ENCODE data around the gene LAMC2.

The LAMC2 gene

GRCh38 chr1:183218027-183218618, 32.1 kb downstream of the LAMC2 start:
- TF ChIP-seq, protein P1, sequence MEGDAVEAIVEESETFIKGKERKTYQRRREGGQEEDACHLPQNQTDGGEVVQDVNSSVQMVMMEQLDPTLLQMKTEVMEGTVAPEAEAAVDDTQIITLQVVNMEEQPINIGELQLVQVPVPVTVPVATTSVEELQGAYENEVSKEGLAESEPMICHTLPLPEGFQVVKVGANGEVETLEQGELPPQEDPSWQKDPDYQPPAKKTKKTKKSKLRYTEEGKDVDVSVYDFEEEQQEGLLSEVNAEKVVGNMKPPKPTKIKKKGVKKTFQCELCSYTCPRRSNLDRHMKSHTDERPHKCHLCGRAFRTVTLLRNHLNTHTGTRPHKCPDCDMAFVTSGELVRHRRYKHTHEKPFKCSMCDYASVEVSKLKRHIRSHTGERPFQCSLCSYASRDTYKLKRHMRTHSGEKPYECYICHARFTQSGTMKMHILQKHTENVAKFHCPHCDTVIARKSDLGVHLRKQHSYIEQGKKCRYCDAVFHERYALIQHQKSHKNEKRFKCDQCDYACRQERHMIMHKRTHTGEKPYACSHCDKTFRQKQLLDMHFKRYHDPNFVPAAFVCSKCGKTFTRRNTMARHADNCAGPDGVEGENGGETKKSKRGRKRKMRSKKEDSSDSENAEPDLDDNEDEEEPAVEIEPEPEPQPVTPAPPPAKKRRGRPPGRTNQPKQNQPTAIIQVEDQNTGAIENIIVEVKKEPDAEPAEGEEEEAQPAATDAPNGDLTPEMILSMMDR (IDR thresholded peaks at IDR 0.05; ENCODE audit: insufficient read depth, missing control alignments): no peak
- FAIRE-seq (no peak), DNase-seq (ENCODE audit: insufficient read length, low spot score) (no peak)

DNA sequence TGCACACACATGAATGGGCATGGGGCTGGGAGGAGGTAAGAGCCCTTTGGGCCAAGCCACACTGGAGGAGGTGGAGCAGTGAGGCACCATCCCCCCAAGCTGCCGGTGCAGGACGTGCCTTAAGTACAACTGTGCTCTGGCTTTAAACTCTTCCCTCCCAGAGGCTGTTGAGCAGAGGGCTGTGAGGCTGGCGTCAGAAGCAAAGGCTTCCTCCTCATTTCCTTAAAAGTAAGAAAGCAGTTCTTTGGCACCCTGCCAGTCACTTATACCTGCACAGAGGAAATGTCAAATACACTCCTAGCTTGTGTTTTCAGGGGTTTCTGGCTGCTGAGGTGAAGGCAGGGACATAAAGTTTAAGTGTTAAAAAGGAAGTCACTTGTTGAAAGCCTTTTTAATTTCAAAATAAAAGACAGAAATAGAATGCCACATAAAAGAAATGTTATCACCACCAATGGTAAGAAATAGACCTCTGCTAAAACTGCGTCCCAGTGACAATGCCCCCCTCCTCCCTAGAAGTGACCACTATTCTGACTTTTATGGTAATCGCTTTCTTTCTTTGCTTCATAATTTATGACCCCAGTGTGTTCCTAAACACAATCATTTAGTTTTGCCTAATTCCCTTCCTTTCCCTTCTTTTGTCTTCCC, 33.0 kb downstream of the LAMC2 start:
- TF ChIP-seq, protein P1 (IDR thresholded peaks at IDR 0.05; ENCODE audit: insufficient read depth, missing control alignments): no peak
- DNase-seq (ENCODE audit: insufficient read length, low spot score): no peak
- FAIRE-seq: no peak

- FAIRE-seq (no peak), DNase-seq (ENCODE audit: insufficient read length, low spot score) (no peak)
- TF ChIP-seq, protein P1 (IDR thresholded peaks at IDR 0.05; ENCODE audit: insufficient read depth, missing control alignments): no peak
These were observed 33.5 kb downstream of the LAMC2 start for GRCh38 chr1:183219616-183220009.

DNA sequence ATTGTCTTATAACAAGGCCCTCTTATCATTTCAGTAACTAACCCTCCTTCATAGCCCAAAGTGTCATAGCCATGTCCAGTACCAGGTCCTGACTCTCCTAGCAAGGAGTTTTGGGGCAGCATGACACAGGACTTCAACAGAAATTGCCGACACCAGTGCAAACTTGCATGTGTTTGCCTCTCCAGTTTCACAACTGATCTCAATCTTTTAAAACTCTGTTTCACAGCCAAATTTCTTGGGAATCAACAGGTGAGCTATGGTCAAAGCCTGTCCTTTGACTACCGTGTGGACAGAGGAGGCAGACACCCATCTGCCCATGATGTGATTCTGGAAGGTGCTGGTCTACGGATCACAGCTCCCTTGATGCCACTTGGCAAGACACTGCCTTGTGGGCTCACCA, 36.8 kb downstream of the LAMC2 start:
- no peak for FAIRE-seq
- no peak for DNase-seq (ENCODE audit: insufficient read length, low spot score)
- TF ChIP-seq, protein P1 (IDR thresholded peaks at IDR 0.05; ENCODE audit: insufficient read depth, missing control alignments): no peak

GRCh38 chr1:183223467-183223866, 37.4 kb downstream of the LAMC2 start:
- DNase-seq (ENCODE audit: insufficient read length, low spot score) (no peak), FAIRE-seq (no peak)
- TF ChIP-seq, protein P1 (IDR thresholded peaks at IDR 0.05; ENCODE audit: insufficient read depth, missing control alignments): no peak

GRCh38 chr1:183226361-183226760, 40.3 kb downstream of the LAMC2 start:
- FAIRE-seq (no peak), DNase-seq (ENCODE audit: insufficient read length, low spot score) (no peak)
- TF ChIP-seq, protein P1 (IDR thresholded peaks at IDR 0.05; ENCODE audit: insufficient read depth, missing control alignments): no peak

- DNase-seq (ENCODE audit: insufficient read length, low spot score): no peak
- TF ChIP-seq, protein P1 (IDR thresholded peaks at IDR 0.05; ENCODE audit: insufficient read depth, missing control alignments): no peak
- FAIRE-seq: no peak
These were observed 40.9 kb downstream of the LAMC2 start for GRCh38 chr1:183226963-183227362.
